ENCODE data around the gene EIF3D.

- TF ChIP-seq, protein P1, sequence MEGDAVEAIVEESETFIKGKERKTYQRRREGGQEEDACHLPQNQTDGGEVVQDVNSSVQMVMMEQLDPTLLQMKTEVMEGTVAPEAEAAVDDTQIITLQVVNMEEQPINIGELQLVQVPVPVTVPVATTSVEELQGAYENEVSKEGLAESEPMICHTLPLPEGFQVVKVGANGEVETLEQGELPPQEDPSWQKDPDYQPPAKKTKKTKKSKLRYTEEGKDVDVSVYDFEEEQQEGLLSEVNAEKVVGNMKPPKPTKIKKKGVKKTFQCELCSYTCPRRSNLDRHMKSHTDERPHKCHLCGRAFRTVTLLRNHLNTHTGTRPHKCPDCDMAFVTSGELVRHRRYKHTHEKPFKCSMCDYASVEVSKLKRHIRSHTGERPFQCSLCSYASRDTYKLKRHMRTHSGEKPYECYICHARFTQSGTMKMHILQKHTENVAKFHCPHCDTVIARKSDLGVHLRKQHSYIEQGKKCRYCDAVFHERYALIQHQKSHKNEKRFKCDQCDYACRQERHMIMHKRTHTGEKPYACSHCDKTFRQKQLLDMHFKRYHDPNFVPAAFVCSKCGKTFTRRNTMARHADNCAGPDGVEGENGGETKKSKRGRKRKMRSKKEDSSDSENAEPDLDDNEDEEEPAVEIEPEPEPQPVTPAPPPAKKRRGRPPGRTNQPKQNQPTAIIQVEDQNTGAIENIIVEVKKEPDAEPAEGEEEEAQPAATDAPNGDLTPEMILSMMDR (IDR thresholded peaks at IDR 0.05 in 2 of 3, conservative IDR thresholded peaks at IDR 0.05 in 1 of 3; ENCODE audit: borderline replicate concordance in 1 of 3, insufficient read depth in 1 of 3, low read depth in 2 of 3, low read length in 2 of 3), result no peak
- TF ChIP-seq EZH2phosphoT487 (IDR thresholded peaks at IDR 0.05; ENCODE audit: borderline replicate concordance) (no peak), SRF (IDR thresholded peaks at IDR 0.05; ENCODE audit: low read depth) (no peak), YY1 (IDR thresholded peaks at IDR 0.05; ENCODE audit: extremely low read depth, insufficient replicate concordance, low read depth, low read length) (no peak), POLR2A (IDR thresholded peaks at IDR 0.05; ENCODE audit: borderline replicate concordance, extremely low read depth, insufficient read depth, insufficient read length) (no peak), REST (IDR thresholded peaks at IDR 0.05; ENCODE audit: low read depth) (no peak), ZNF274 (IDR thresholded peaks at IDR 0.05; ENCODE audit: low read depth, low read length) (no peak), CBX3 (IDR thresholded peaks at IDR 0.05; ENCODE audit: low read depth) (no peak)
Measured at GRCh38 chr22:36463783-36464184, 65.2 kb downstream of the EIF3D start.

Measured in HCT116 (cell line).